Stimulated activated CD8-positive, alpha-beta memory T cell treated with anti-CD3 and anti-CD28 coated beads, Interleukin-15, amount 100 ng/mL, for 1 hour (primary cell): ENCODE data around the gene LSAMP.
A peak's percentile ranks its signal among the peaks of the same experiment; 100 is the strongest.
"Not testable (repeated sequence)": the region's sequence is repeated elsewhere in the genome, so short reads cannot be mapped to it uniquely, and the experiment has no call there.

Experiments
- DNase-seq: peaks from one replicate; pipeline ENCODE4 v3.0.0-alpha.2; 2020; ENCODE audit warnings: low read depth

Gene LSAMP

GRCh38 chr3:115834068-115834467 is 611.2 kb downstream of the LSAMP start:
- DNase-seq: no peak

DNA sequence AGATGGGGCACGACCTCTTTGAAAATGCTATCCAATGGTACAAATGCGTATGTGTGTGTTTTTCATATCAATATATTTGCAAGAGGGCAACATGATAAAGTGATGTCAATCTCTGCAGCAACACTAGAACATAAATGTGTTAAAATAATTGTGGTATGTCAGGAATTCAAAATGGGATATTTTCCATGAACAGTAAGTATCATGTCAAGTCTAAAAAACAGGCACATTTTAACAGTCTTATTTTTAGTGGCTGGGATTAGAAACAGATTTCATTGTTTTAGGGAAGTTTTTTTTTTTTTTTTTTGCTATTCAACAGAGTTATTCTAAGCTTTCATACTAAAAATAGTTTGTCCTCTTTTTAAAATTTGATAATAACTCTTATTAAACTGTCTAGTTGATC is 612.2 kb downstream of the LSAMP start:
- DNase-seq: no peak

GRCh38 chr3:115832265-115832664 is 613.0 kb downstream of the LSAMP start:
- DNase-seq: no peak

GRCh38 chr3:115831864-115832263 is 613.4 kb downstream of the LSAMP start:
- DNase-seq: no peak

- no peak for DNase-seq
These were observed 614.4 kb downstream of the LSAMP start for GRCh38 chr3:115830764-115831395.

DNA sequence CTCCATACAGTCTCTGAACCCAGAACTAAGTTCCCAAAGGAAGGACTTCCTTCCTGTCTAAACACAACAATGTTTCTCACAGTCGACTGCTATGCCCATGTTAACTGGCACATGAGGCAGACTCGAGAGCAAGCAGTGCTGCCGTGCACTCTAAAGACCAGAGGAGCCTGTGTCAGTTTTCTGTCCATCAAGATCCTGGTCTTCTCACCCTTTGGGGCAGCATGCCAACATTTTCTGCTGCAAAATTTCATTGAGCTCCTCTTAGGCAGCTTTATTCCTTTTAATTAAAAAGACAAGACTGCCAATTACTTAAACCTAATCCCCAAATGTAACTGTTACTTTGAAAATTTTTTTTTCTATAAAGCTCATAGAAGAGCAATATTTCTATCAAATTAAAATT is 616.9 kb downstream of the LSAMP start:
- no peak for DNase-seq

DNA sequence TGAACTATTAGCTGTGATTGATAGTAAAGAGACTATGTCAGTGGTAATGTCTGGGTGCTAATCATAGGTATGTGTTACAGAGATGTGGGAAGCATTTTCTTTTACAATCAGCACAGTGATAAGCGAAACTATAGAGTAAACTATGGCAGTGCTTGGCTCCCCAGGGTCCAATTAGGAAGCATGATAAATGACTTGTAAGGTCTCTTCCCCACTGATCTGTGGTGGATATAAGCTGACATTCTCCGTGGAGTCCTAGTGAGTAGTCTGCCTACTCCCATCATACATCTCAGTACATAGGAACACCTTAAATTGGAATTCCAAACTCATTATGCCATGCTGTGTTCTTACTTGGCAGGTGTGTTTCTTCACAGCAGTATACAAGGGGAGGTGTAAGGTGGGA is 617.8 kb downstream of the LSAMP start:
- DNase-seq: no peak

DNA sequence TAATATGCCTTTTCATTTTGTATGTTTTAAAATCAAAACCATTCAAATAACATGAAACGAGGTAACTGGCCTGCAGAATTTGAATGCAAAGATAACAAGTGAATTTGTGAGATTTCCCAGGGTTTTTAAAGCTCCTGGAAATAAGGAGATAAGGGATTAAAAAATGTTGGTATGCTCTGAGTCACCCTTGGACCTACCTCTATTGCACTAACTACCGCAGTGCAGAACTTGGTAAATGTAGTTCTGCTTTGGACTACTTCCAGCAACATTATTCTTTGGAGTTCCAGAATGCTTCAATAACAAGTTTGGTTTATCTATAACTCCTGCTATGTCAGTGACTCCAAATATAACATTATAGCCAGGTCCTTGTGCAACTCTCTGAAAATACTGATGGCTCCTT is 620.2 kb downstream of the LSAMP start:
- DNase-seq: no peak

- DNase-seq: no peak
These were observed 622.2 kb downstream of the LSAMP start for GRCh38 chr3:115823083-115823482.

GRCh38 chr3:115822579-115822978 is 622.7 kb downstream of the LSAMP start:
- no peak for DNase-seq

- DNase-seq: peak; percentile 35
These were observed 625.4 kb downstream of the LSAMP start for GRCh38 chr3:115819785-115820384.

DNA sequence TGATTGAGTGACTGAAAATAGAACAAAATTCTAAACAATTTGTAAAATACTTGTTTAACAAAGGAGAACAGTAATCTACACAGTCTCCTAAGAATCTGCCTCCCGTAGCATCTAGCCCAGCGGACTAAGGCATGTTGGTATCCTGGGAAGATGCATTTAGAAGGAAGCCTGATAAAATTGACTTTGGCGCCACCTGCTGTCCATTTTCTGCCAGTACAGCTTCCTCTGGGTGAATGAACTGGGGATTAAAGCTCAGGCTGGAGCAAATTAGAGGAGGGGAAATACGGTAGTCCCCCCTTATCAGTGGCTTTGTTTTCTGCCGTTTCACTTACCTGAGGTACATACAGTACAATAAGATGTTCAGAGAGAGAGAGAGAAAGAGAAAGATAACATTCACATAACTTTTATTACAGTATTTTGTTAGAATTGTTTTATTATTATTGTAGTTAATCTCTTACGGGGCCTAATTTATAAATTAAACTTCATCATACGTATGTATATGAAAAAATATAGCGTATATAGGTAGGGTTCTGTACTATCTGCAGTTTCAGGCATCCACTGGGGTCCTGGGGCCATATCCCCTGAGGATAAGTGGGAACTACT is 630.4 kb downstream of the LSAMP start:
- peak; percentile 59 for DNase-seq

DNA sequence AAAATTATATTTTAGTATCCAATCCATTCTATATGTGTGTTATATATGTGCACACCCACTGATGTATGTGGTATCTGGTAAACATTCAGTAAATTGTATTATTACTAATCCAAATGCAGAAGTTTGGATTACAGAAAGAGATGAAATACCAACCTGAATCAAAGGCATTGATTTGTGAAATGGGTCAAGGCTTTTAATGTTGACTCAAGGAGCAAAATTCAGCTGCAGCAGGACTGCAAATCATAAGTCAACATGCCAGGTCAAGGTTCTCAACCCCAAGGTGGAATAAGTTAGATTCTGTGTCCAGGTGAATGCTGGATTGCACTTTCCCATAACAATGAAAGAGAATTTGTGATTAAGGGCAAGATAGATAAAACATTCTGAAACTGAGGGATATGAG is 631.3 kb downstream of the LSAMP start:
- no peak for DNase-seq

GRCh38 chr3:115808816-115809215 is 636.5 kb downstream of the LSAMP start:
- DNase-seq: no peak

GRCh38 chr3:115808244-115808643 is 637.0 kb downstream of the LSAMP start:
- DNase-seq: no peak

GRCh38 chr3:115806501-115806900 is 638.8 kb downstream of the LSAMP start:
- no peak for DNase-seq

- DNase-seq: no peak
These were observed 639.8 kb downstream of the LSAMP start for GRCh38 chr3:115805520-115805919.

DNA sequence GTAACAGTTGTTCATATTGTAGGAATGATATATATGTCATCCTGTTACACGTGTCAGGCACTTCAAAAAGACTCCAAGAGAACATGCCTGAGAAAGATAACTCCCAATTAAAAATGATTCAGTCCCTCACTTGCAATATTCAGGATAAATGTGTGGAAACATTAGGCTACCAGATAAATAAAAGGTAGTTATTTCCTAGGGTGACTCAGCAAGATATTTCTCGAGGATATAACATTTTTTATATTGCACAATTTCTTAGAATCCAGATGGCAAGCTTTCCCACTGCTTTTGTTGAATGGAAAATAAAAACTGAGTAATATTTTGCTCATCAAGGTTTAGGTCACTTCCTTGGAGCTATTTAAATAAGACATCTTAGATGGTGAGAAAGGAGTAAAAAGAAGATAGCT is 640.6 kb downstream of the LSAMP start:
- no peak for DNase-seq

GRCh38 chr3:115804200-115804599 is 641.1 kb downstream of the LSAMP start:
- no peak for DNase-seq

- DNase-seq: no peak
These were observed 641.6 kb downstream of the LSAMP start for GRCh38 chr3:115803661-115804060.

GRCh38 chr3:115800489-115801075 is 644.7 kb downstream of the LSAMP start:
- no peak for DNase-seq

- DNase-seq: not testable (repeated sequence)
These were observed 645.2 kb downstream of the LSAMP start for GRCh38 chr3:115800065-115800464.

- DNase-seq: no peak
These were observed 652.9 kb downstream of the LSAMP start for GRCh38 chr3:115792206-115792955.
